SK-N-SH (cell line): Measurements from ENCODE around the gene CPS1. TPM values are rescaled to one million over a fixed set of nuclear protein-coding genes. Genes with fewer than 3 reads are reported as not detected.

ENCODE experiments used
- CTCF ChIA-PET: fragments of 300-600, 350-600 bp; formaldehyde crosslinking; extraction: SDS; loops from one replicate; lab custom pipeline; 2021; lab: Yijun Ruan, JAX
- POLR2A ChIA-PET: fragments of 350-600 bp; sonication (Branson Sonifier 250); formaldehyde crosslinking; extraction: SDS; loops from one replicate; lab custom pipeline; 2020; ENCODE audit warnings: antibody characterized with exemption, inconsistent platforms; lab: Yijun Ruan, JAX
- DNase-seq: peaks from one replicate; pipeline ENCODE4 v3.0.0; 2012
- H2AFZ ChIP-seq: fragments of 200-600 bp; sonication (generic); 2 replicates; pipeline ENCODE4 v1.8.1; 2016; ENCODE audit warnings: antibody characterized with exemption, mild to moderate bottlenecking, low read depth
- H3F3A ChIP-seq: fragments of 200-600 bp; sonication (generic); replicated peaks from 2 replicates; pipeline ENCODE3; 2016; ENCODE audit warnings: antibody characterized with exemption, mild to moderate bottlenecking; ENCODE audit not compliant: insufficient read depth
- H3K27ac ChIP-seq, 2 experiments: fragments of 200-500 bp in 1 of 2; fragments of 200-600 bp in 1 of 2; sonication (Bioruptor generic) in 1 of 2; sonication (generic), shearing (Covaris generic) in 1 of 2; 2 replicates each; pipeline versions ENCODE4 v1.5.1 to v1.6.1; 2014 to 2016; ENCODE audit warnings: low read depth in 2 of 2, inconsistent platforms in 1 of 2, low read length in 1 of 2, mild to moderate bottlenecking in 1 of 2, mixed read lengths in 1 of 2
- H3K27me3 ChIP-seq: fragments of 200-600 bp; sonication (generic), shearing (Covaris generic); 2 replicates; pipeline ENCODE4 v1.6.1; 2016; ENCODE audit warnings: mixed run types; ENCODE audit not compliant: insufficient read depth
- H3K36me3 ChIP-seq, 2 experiments: fragments of 200-500 bp in 1 of 2; fragments of 200-600 bp in 1 of 2; sonication (Bioruptor generic) in 1 of 2; sonication (generic) in 1 of 2; replicated peaks in 1 of 2; 2 replicates each; pipeline versions ENCODE3 to v1.5.1; 2014 to 2016; ENCODE audit warnings: low read length in 1 of 2, mild to moderate bottlenecking in 1 of 2; ENCODE audit not compliant: insufficient read depth in 2 of 2, control insufficient read depth in 1 of 2
- H3K4me1 ChIP-seq, 2 experiments: fragments of 200-500 bp in 1 of 2; fragments of 200-600 bp in 1 of 2; sonication (Bioruptor generic) in 1 of 2; sonication (generic), shearing (Covaris generic) in 1 of 2; 2 replicates each; pipeline versions ENCODE4 v1.5.1 to v1.6.1; 2014 to 2016; ENCODE audit warnings: low read depth in 1 of 2, low read length in 1 of 2, mixed run types in 1 of 2; ENCODE audit not compliant: insufficient read depth in 2 of 2, control insufficient read depth in 1 of 2
- H3K4me2 ChIP-seq: fragments of 200-600 bp; sonication (generic), shearing (Covaris generic); 2 replicates; pipeline ENCODE4 v1.6.1; 2017; ENCODE audit warnings: mixed run types
- H3K4me3 ChIP-seq, 2 experiments: fragments of 200-500 bp in 1 of 2; fragments of 200-600 bp in 1 of 2; sonication (Bioruptor generic) in 1 of 2; sonication (generic), shearing (Covaris generic) in 1 of 2; 2 replicates each; pipeline versions ENCODE4 v1.5.1 to v1.8.1; 2014 to 2016; ENCODE audit warnings: low read depth in 2 of 2, inconsistent platforms in 1 of 2, low read length in 1 of 2, mild to moderate bottlenecking in 1 of 2, mixed read lengths in 1 of 2, moderate library complexity in 1 of 2
- H3K79me2 ChIP-seq: fragments of 200-600 bp; sonication (generic); 2 replicates; pipeline ENCODE4 v1.8.1; 2017; ENCODE audit warnings: mild to moderate bottlenecking; ENCODE audit not compliant: insufficient read depth
- H3K9ac ChIP-seq: fragments of 200-600 bp; sonication (generic); 2 replicates; pipeline ENCODE4 v1.6.1; 2017; ENCODE audit warnings: mixed run types
- H3K9me2 ChIP-seq: fragments of 200-600 bp; sonication (generic); 2 replicates; pipeline ENCODE4 v1.6.1; 2017; ENCODE audit warnings: mixed run types
- H3K9me3 ChIP-seq: fragments of 200-600 bp; sonication (generic); 2 replicates; pipeline ENCODE4 v1.6.1; 2017; ENCODE audit warnings: mixed run types, mild to moderate bottlenecking, moderate library complexity
- H4K20me1 ChIP-seq: fragments of 200-600 bp; sonication (generic); 2 replicates; pipeline ENCODE4 v1.6.1; 2017; ENCODE audit warnings: mild to moderate bottlenecking, mixed run types; ENCODE audit not compliant: insufficient read depth
- CHD2 ChIP-seq: fragments of 150-350 bp; IDR thresholded peaks from 2 replicates; pipeline ENCODE4 v1.6.1; 2018; ENCODE audit warnings: low read length; ENCODE audit not compliant: partially characterized antibody
- EP300 ChIP-seq, 2 experiments: IDR thresholded peaks; 2 replicates each; pipeline versions ENCODE4 v1.4.0 to v1.6.1; 2012; ENCODE audit warnings: borderline replicate concordance in 1 of 2, low read depth in 1 of 2, low read length in 1 of 2
- EZH2phosphoT487 ChIP-seq: fragments of 200-600 bp; sonication (generic); IDR thresholded peaks from 2 replicates; pipeline ENCODE4 v1.6.1; 2017; ENCODE audit warnings: low read depth, mixed run types, mild to moderate bottlenecking, antibody characterized with exemption, moderate library complexity, borderline replicate concordance
- FOSL2 ChIP-seq: IDR thresholded peaks from 2 replicates; pipeline ENCODE4 v1.4.0; 2012; ENCODE audit warnings: low read depth, mild to moderate bottlenecking, moderate library complexity, borderline replicate concordance
- FOXM1 ChIP-seq: IDR thresholded peaks from 2 replicates; pipeline ENCODE4 v1.4.0; 2012; ENCODE audit warnings: low read depth, mild to moderate bottlenecking
- GATA2 ChIP-seq: sonication (generic); formaldehyde crosslinking; IDR thresholded peaks from 2 replicates; pipeline ENCODE4 v1.5.0; 2020; ENCODE audit warnings: mild to moderate bottlenecking, missing genetic modification reagents
- IRF3 ChIP-seq: fragments of 150-350 bp; IDR thresholded peaks from 2 replicates; pipeline ENCODE4 v1.6.1; 2016; ENCODE audit warnings: mild to moderate bottlenecking, low read depth, low read length
- MXI1 ChIP-seq: IDR thresholded peaks from 2 replicates; pipeline ENCODE4 v1.6.1; 2012; ENCODE audit warnings: mild to moderate bottlenecking, low read depth, low read length, improper control_type of control experiment
- PBX3 ChIP-seq: IDR thresholded peaks from 2 replicates; pipeline ENCODE4; 2012
- POLR2AphosphoS5 ChIP-seq: IDR thresholded peaks from 2 replicates; pipeline ENCODE4 v1.6.1; 2012; ENCODE audit warnings: low read depth, low read length
- REST ChIP-seq: IDR thresholded peaks from 2 replicates; pipeline ENCODE4 v1.6.1; 2012; ENCODE audit warnings: mild to moderate bottlenecking, low read depth, low read length, moderate library complexity
- RXRA ChIP-seq: IDR thresholded peaks from 2 replicates; pipeline ENCODE4 v1.4.0; 2012; ENCODE audit warnings: low read depth, mild to moderate bottlenecking, borderline replicate concordance
- SMC3 ChIP-seq: IDR thresholded peaks from 2 replicates; pipeline ENCODE4 v1.6.1; 2012; ENCODE audit warnings: low read depth, low read length, improper control_type of control experiment
- TAF1 ChIP-seq: IDR thresholded peaks from 2 replicates; pipeline ENCODE4 v1.6.1; 2012; ENCODE audit warnings: low read depth, mild to moderate bottlenecking, low read length, moderate library complexity, borderline replicate concordance
- TCF12 ChIP-seq: IDR thresholded peaks from 2 replicates; pipeline ENCODE4 v1.4.0; 2012
- TEAD4 ChIP-seq: IDR thresholded peaks from 2 replicates; pipeline ENCODE4 v1.4.0; 2012; ENCODE audit warnings: mild to moderate bottlenecking, borderline replicate concordance; ENCODE audit not compliant: insufficient read depth
- USF2 ChIP-seq: fragments of 150-350 bp; IDR thresholded peaks from 2 replicates; pipeline ENCODE4 v1.6.1; 2017; ENCODE audit warnings: antibody characterized with exemption, low read length, low read depth, borderline replicate concordance
- ZBTB33 ChIP-seq: IDR thresholded peaks from 2 replicates; pipeline ENCODE4 v1.4.0; 2012; ENCODE audit warnings: low read depth, borderline replicate concordance
- WGBS: methylation state at CpG from one replicate; pipeline ENCODE4 v1.1.6; 2017; ENCODE audit warnings: low lambda C conversion rate; 5-methylcytosine and 5-hydroxymethylcytosine counted together
- polyA plus RNA-seq, 3 experiments: library from polyadenylated mRNA; depleted of rRNA; stranded (reverse); fragments of >200 nt; gene quantifications; 2 replicates each; pipeline ENCODE4 v1.2.3, GENCODE V29; 2012

CPS1 gene
- polyA plus RNA-seq, 1 of the 3 experiments (the other 2 are of a cell fraction): 9.2 TPM

GRCh38 chr2:210551001-210551400 is 5.4 kb upstream of the CPS1 start:
- Histone ChIP-seq H3K4me3 (no peak overlapping the region), H3F3A (peaks cover 3% of the 10 kb centered on the region), H2AFZ (no peak overlapping the region), H3K36me3 (no peaks in the 10 kb centered on the region), H4K20me1 (no peaks in the 10 kb centered on the region), H3K27me3 (no peaks in the 10 kb centered on the region), H3K27ac (no peak overlapping the region), H3K79me2 (no peaks in the 10 kb centered on the region), H3K4me1 (peaks cover 0 to 5% of the 10 kb centered on the region in 2 experiments; a peak in 1 of 4 replicates), H3K4me2 (no peak overlapping the region), H3K9me2 (no peaks in the 10 kb centered on the region), H3K9me3 (no peaks in the 10 kb centered on the region), H3K9ac (no peak overlapping the region)
- WGBS: 62% methylated on average over 2 of the region's 2 CpGs
- POLR2A ChIA-PET: no interaction called here
- DNase-seq: no peak
- CTCF ChIA-PET: interaction anchor here (0.8 to 1.6 kb wide), 3 partner anchors 20 to 48 kb away, joined by 3 to 4 read pairs (median 3); no protein-coding TSS in a partner anchor
- TF ChIP-seq REST: no peak
- no peak for TF ChIP-seq EP300 (IDR thresholded peaks at IDR 0.05; ENCODE audit: borderline replicate concordance in 1 of 2, low read depth in 1 of 2, low read length in 1 of 2)
- TF ChIP-seq TCF12: no peak
- TF ChIP-seq GATA2 (CRISPR knock-in tag): no peak
- no peak for TF ChIP-seq FOSL2
- no peak for TF ChIP-seq FOXM1
- TF ChIP-seq TEAD4: no peak
- TF ChIP-seq IRF3: no peak
- TF ChIP-seq TAF1: no peak
- TF ChIP-seq PBX3: no peak
- TF ChIP-seq USF2: no peak
- no peak for TF ChIP-seq EZH2phosphoT487
- no peak for TF ChIP-seq POLR2AphosphoS5
- TF ChIP-seq SMC3: no peak
- no peak for TF ChIP-seq MXI1
- no peak for TF ChIP-seq RXRA
- no peak for TF ChIP-seq CHD2
- TF ChIP-seq ZBTB33: no peak
